PC-9 (cell line): Measurements from ENCODE around the gene PROSER2. TPM values are rescaled to one million over a fixed set of nuclear protein-coding genes. Genes with fewer than 3 reads are reported as not detected.
"Not testable (repeated sequence)": the region's sequence is repeated elsewhere in the genome, so short reads cannot be mapped to it uniquely, and the experiment has no call there.

Experiments used
- BruUV-seq: library from RNA; stranded (reverse); fragments of 400-500 nt; replicated peaks from 2 replicates; lab custom pipeline; 2021; lab: Mats Ljungman, UMichigan
- CTCF ChIA-PET: fragments of 300-600 bp; sonication (Branson Sonifier 250); formaldehyde crosslinking; loops from one replicate; lab custom pipeline; 2022; ENCODE audit warnings: antibody characterized with exemption; lab: Charles Lee
- POLR2A ChIA-PET: fragments of 300-600 bp; sonication (Branson Sonifier 250); formaldehyde crosslinking; loops from one replicate; lab custom pipeline; 2022; ENCODE audit warnings: antibody characterized with exemption; ENCODE audit not compliant: unreplicated experiment; lab: Charles Lee
- DNase-seq, 2 experiments: peaks; one replicate each; pipeline versions ENCODE4 v3.0.0 to v3.0.0-alpha.2; 2015 to 2022; ENCODE audit warnings: mixed read lengths in 1 of 2
- H2AFZ ChIP-seq: fragments of 200-600 bp; sonication (generic); 2 replicates; pipeline ENCODE4 v1.8.1; 2017; ENCODE audit warnings: antibody characterized with exemption
- H3F3A ChIP-seq: fragments of 200-600 bp; sonication (generic); 2 replicates; pipeline ENCODE4 v1.8.1; 2017; ENCODE audit warnings: antibody characterized with exemption, mild to moderate bottlenecking, low read depth; ENCODE audit not compliant: insufficient read depth
- H3K27ac ChIP-seq: fragments of 200-600 bp; sonication (generic); 2 replicates; pipeline ENCODE4 v1.6.1; 2016; ENCODE audit warnings: mixed run types
- H3K27me3 ChIP-seq: fragments of 200-600 bp; sonication (generic); 2 replicates; pipeline ENCODE4 v1.6.1; 2016; ENCODE audit warnings: low read depth, mixed run types; ENCODE audit not compliant: insufficient read depth
- H3K36me3 ChIP-seq: fragments of 200-600 bp; sonication (generic); 2 replicates; pipeline ENCODE4 v1.6.1; 2016; ENCODE audit warnings: low read depth, mixed run types
- H3K4me1 ChIP-seq: fragments of 200-600 bp; sonication (generic); replicated peaks from 2 replicates; pipeline ENCODE4 v1.6.1; 2016; ENCODE audit warnings: mixed run types; ENCODE audit not compliant: insufficient read depth
- H3K4me2 ChIP-seq: fragments of 200-600 bp; sonication (generic); 2 replicates; pipeline ENCODE4 v1.6.1; 2017; ENCODE audit warnings: mixed run types
- H3K4me3 ChIP-seq: fragments of 200-600 bp; sonication (generic); 2 replicates; pipeline ENCODE4 v1.6.1; 2016; ENCODE audit warnings: mixed run types
- H3K79me2 ChIP-seq: fragments of 200-600 bp; sonication (generic); 2 replicates; pipeline ENCODE4 v1.6.1; 2017; ENCODE audit warnings: low read depth, mixed run types
- H3K9me2 ChIP-seq: fragments of 200-600 bp; sonication (generic); 2 replicates; pipeline ENCODE4 v1.8.1; 2017; ENCODE audit warnings: mild to moderate bottlenecking; ENCODE audit not compliant: insufficient read depth
- H3K9me3 ChIP-seq: fragments of 200-600 bp; sonication (generic); 2 replicates; pipeline ENCODE4 v1.8.1; 2016; ENCODE audit warnings: low read depth; ENCODE audit not compliant: insufficient read depth
- H4K20me1 ChIP-seq: fragments of 200-600 bp; sonication (generic); 2 replicates; pipeline ENCODE4 v1.8.1; 2017; ENCODE audit not compliant: insufficient read depth
- EZH2 ChIP-seq: fragments of 200-600 bp; sonication (generic); IDR thresholded peaks from 2 replicates; pipeline ENCODE4 v1.8.0; 2017; ENCODE audit warnings: antibody characterized with exemption, low read depth
- intact Hi-C: fragments of 100-400 bp; cut with micrococcal nuclease; formaldehyde crosslinking; loops from one replicate; pipeline ENCODE4 v1.10.0; 2022; ENCODE audit not compliant: unreplicated experiment
- total RNA-seq: library from RNA; stranded (reverse); gene quantifications from 2 replicates; pipeline ENCODE4 v1.2.3, GENCODE V29; 2021
- TF ChIP-seq, protein P1 (sequence below): fragments of 200-600 bp; sonication (generic); conservative IDR thresholded peaks from 2 replicates; pipeline ENCODE4 v1.6.1; 2017; ENCODE audit warnings: mixed run types, antibody characterized with exemption, mild to moderate bottlenecking, moderate library complexity

PROSER2 gene
- total RNA-seq, 1 experiment from 2014 or later, result 66.6 TPM

DNA sequence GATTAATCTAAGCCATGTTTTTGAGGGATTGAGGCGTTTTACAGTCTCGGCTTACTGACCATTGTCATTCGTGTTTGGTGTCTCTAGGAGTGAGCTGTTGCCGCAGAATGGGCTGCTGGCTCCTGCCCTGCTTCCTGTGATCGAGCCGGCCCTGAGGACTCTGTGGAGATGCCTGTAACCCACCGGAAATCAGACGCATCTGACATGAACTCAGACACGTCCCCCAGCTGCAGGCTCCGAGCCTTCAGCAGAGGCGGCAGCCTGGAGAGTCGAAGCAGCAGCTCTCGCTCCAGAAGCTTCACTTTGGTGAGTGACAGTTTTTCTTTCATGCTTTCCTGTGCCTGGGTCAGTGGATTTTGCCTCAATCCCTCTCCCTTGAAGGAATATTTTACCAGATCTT, 28.8 kb downstream of the PROSER2 start:
- Histone ChIP-seq H3K27me3 (no peaks in the 10 kb centered on the region), H3K36me3 (peaks cover 12% of the 10 kb centered on the region; the same call in 1 of the 2 replicates), H3K9me3 (no peaks in the 10 kb centered on the region), H3K27ac (no peak overlapping the region), H3K4me1 (no peaks in the 10 kb centered on the region), H3F3A (no peaks in the 10 kb centered on the region; the same call in 1 of the 2 replicates), H3K9me2 (no peaks in the 10 kb centered on the region), H3K4me3 (no peak overlapping the region), H2AFZ (no peak overlapping the region), H4K20me1 (peaks cover 8% of the 10 kb centered on the region; the same call in 1 of the 2 replicates), H3K79me2 (peaks cover 92% of the 10 kb centered on the region), H3K4me2 (no peak overlapping the region)
- BruUV-seq, result no TSS peak
- ChIA-PET POLR2A (interaction anchor here (0.5 kb wide), 1 partner anchor 61 kb away, joined by 3 read pairs; no protein-coding TSS in a partner anchor), CTCF (no interaction called here)
- DNase-seq, result no peak
- intact Hi-C loops, result no loop called here
- TF ChIP-seq, protein P1, sequence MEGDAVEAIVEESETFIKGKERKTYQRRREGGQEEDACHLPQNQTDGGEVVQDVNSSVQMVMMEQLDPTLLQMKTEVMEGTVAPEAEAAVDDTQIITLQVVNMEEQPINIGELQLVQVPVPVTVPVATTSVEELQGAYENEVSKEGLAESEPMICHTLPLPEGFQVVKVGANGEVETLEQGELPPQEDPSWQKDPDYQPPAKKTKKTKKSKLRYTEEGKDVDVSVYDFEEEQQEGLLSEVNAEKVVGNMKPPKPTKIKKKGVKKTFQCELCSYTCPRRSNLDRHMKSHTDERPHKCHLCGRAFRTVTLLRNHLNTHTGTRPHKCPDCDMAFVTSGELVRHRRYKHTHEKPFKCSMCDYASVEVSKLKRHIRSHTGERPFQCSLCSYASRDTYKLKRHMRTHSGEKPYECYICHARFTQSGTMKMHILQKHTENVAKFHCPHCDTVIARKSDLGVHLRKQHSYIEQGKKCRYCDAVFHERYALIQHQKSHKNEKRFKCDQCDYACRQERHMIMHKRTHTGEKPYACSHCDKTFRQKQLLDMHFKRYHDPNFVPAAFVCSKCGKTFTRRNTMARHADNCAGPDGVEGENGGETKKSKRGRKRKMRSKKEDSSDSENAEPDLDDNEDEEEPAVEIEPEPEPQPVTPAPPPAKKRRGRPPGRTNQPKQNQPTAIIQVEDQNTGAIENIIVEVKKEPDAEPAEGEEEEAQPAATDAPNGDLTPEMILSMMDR, result no peak
- no peak for TF ChIP-seq EZH2

GRCh38 chr10:11852637-11853036, 29.5 kb downstream of the PROSER2 start:
- H3K4me3 ChIP-seq, H3K27me3 ChIP-seq, H3F3A ChIP-seq, H2AFZ ChIP-seq, H3K4me1 ChIP-seq, H3K4me2 ChIP-seq, H3K9me3 ChIP-seq, H4K20me1 ChIP-seq, H3K27ac ChIP-seq, H3K9me2 ChIP-seq, DNase-seq, CTCF ChIA-PET, intact Hi-C loops, BruUV-seq: not testable (repeated sequence)
- POLR2A ChIA-PET, result interaction anchor here (0.6 kb wide), 1 partner anchor 1061 kb away, joined by 45 read pairs; no protein-coding TSS in a partner anchor
- Histone ChIP-seq H3K36me3 (peaks cover 15% of the 10 kb centered on the region; the same call in 1 of the 2 replicates), H3K79me2 (peaks cover 91% of the 10 kb centered on the region)

- H3K4me2 ChIP-seq, result no peak overlapping the region
- BruUV-seq, result no TSS peak
- POLR2A ChIA-PET, result no interaction called here
- H4K20me1 ChIP-seq, result peaks cover 8% of the 10 kb centered on the region; the same call in 1 of the 2 replicates
- no peaks in the 10 kb centered on the region for H3K27me3 ChIP-seq
- intact Hi-C loops, result no loop called here
- TF ChIP-seq, protein P1, result 0 out of 2 replicates have a peak, but pooled peaks have one; percentile 27
- TF ChIP-seq EZH2, result no peak
- H3K4me3 ChIP-seq, result no peak overlapping the region
- CTCF ChIA-PET, result no interaction called here
- peaks cover 90% of the 10 kb centered on the region for H3K79me2 ChIP-seq
- peaks cover 15% of the 10 kb centered on the region; the same call in 1 of the 2 replicates for H3K36me3 ChIP-seq
- H2AFZ ChIP-seq, result no peak overlapping the region
- H3K27ac ChIP-seq, result no peak overlapping the region
- H3K9me3 ChIP-seq, result no peaks in the 10 kb centered on the region
- no peaks in the 10 kb centered on the region for H3K4me1 ChIP-seq
- no peaks in the 10 kb centered on the region for H3K9me2 ChIP-seq
- no peaks in the 10 kb centered on the region; the same call in 1 of the 2 replicates for H3F3A ChIP-seq
- no peak for DNase-seq
Measured at GRCh38 chr10:11853468-11853867, 30.3 kb downstream of the PROSER2 start.
